ENCODE measurements around the gene CTDP1.

- TF ChIP-seq CTCF (IDR thresholded peaks at IDR 0.05; ENCODE audit: poor library complexity) (no peak), EZH2 (IDR thresholded peaks at IDR 0.05; ENCODE audit: borderline replicate concordance) (no peak)
These were observed 14.1 kb downstream of the CTDP1 start for GRCh38 chr18:79693561-79694205.

Measured in hepatocyte (in vitro differentiated cells).